ENCODE results near the gene TPCN2.

DNA sequence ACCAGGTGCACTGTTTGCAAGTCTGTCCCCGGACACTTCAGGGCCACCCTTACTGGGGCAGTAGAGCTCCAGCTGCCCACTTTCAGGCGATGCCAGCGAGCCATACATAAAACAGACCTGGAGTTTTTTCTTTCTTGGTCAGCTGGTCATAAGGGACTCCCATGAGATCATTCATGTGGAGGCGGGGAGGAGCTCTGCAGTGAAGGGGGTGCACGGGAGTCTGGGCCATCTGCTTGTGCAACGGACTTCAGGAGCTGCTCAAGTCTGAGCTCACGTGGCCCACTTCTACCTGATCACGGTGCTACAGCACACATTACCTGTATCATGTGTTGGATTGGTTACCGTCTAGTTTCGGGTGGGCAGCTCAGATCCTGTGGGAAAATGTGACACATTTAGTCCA lies 26.5 kb upstream of the TPCN2 start:
- TF ChIP-seq POLR2A (IDR thresholded peaks at IDR 0.05) (no peak), CTCF (IDR thresholded peaks at IDR 0.05 in 4 of 5, conservative IDR thresholded peaks at IDR 0.05 in 1 of 5) (no peak)

All from gastrocnemius medialis (tissue), 4 donors.